Gastroesophageal sphincter (tissue), 4 donors: ENCODE measurements around the gene SDK1. TPM values are rescaled to one million over a fixed set of nuclear protein-coding genes. Genes with fewer than 3 reads are reported as not detected.

Experiments used
- ATAC-seq: fragments of 150-250 bp; one replicate; pipeline ENCODE4 v1.9.1; 2016; ENCODE audit warnings: mild to moderate bottlenecking, moderate library complexity
- H3K27ac ChIP-seq, 4 donors: fragments of 200-600 bp; sonication (generic) in 3 of 4; 1 replicate in 3 of 4; 2 replicates in 1 of 4; pipeline ENCODE4 v1.5.1; 2016 to 2019
- H3K27me3 ChIP-seq: fragments of 200-600 bp; sonication (generic); one replicate; pipeline ENCODE4 v1.5.1; 2019
- H3K36me3 ChIP-seq, 2 donors: fragments of 200-600 bp; sonication (generic); one replicate each; pipeline ENCODE4 v1.5.1; 2019; ENCODE audit warnings: control low read depth in 1 of 2
- H3K4me1 ChIP-seq, 3 donors: fragments of 200-600 bp; sonication (generic); 1 replicate in 2 of 3; 2 replicates in 1 of 3; pipeline ENCODE4 v1.5.1; 2016 to 2019; ENCODE audit warnings: control low read depth in 2 of 3
- H3K4me3 ChIP-seq, 2 donors: fragments of 200-600 bp; sonication (generic); one replicate each; pipeline ENCODE4 v1.5.1; 2019; ENCODE audit warnings: mild to moderate bottlenecking in 1 of 2, moderate library complexity in 1 of 2
- H3K9me3 ChIP-seq, 3 donors: fragments of 200-600 bp; sonication (generic); one replicate each; pipeline ENCODE4 v1.5.1; 2017 to 2019; ENCODE audit warnings: control low read depth in 2 of 3
- CTCF ChIP-seq, 4 experiments: fragments of 200-600 bp in 2 of 4; fragments of 450-650 bp in 2 of 4; sonication (generic) in 1 of 4; IDR thresholded peaks; one replicate each; pipeline ENCODE4 v1.5.1; 2017 to 2019; ENCODE audit warnings: antibody characterized with exemption in 4 of 4, mild to moderate bottlenecking in 2 of 4, moderate library complexity in 2 of 4
- EP300 ChIP-seq: sonication (generic); formaldehyde crosslinking; IDR thresholded peaks from one replicate; pipeline ENCODE4 v1.6.1; 2017; ENCODE audit warnings: antibody characterized with exemption, mild to moderate bottlenecking
- POLR2A ChIP-seq, 2 donors: fragments of 450-650 bp; IDR thresholded peaks; one replicate each; pipeline ENCODE4 v1.6.1; 2017; ENCODE audit warnings: antibody characterized with exemption in 2 of 2, mild to moderate bottlenecking in 2 of 2, moderate library complexity in 1 of 2
- POLR2AphosphoS5 ChIP-seq: sonication (generic); formaldehyde crosslinking; IDR thresholded peaks from one replicate; pipeline ENCODE4 v1.6.1; 2017; ENCODE audit warnings: antibody characterized with exemption
- WGBS, 2 donors: methylation state at CpG; one replicate each; pipeline ENCODE4 v1.1.5; 2018; ENCODE audit warnings: low coverage in 1 of 2; 5-methylcytosine and 5-hydroxymethylcytosine counted together
- total RNA-seq, 4 donors: library from RNA; depleted of rRNA; stranded (reverse); fragments of >200 nt; gene quantifications; one replicate each; pipeline ENCODE4 v1.1.0, GENCODE V29; 2016

The SDK1 gene
- total RNA-seq, 4 donors from 2014 or later = 6.1 to 13.6 (median 8.7) TPM

GRCh38 chr7:3437467-3437866 is 136.4 kb downstream of the SDK1 start:
- Histone ChIP-seq H3K4me1 (peaks cover 0 to 3% (median 0%) of the 10 kb centered on the region in 3 donors), H3K27ac (no peak overlapping the region), H3K27me3 (no peaks in the 10 kb centered on the region), H3K9me3 (no peaks in the 10 kb centered on the region), H3K36me3 (no peaks in the 10 kb centered on the region), H3K4me3 (no peak overlapping the region)
- TF ChIP-seq POLR2A (IDR thresholded peaks at IDR 0.05) (no peak), POLR2AphosphoS5 (no peak), EP300 (no peak)
- WGBS, 2 donors = 82 to 100% methylated on average over 2 to 6 of the region's 6 CpGs
- no peak for ATAC-seq

GRCh38 chr7:3438352-3438751 is 137.3 kb downstream of the SDK1 start:
- 84 to 87% methylated on average over 4 of the region's 4 CpGs for WGBS, 2 donors
- Histone ChIP-seq H3K27ac (no peak overlapping the region), H3K27me3 (no peaks in the 10 kb centered on the region), H3K9me3 (no peaks in the 10 kb centered on the region), H3K4me3 (no peak overlapping the region), H3K36me3 (no peaks in the 10 kb centered on the region), H3K4me1 (peaks cover 0 to 3% (median 0%) of the 10 kb centered on the region in 3 donors)
- ATAC-seq = no peak
- TF ChIP-seq CTCF (IDR thresholded peaks at IDR 0.05) (no peak), EP300 (no peak), POLR2AphosphoS5 (no peak), POLR2A (IDR thresholded peaks at IDR 0.05) (no peak)

GRCh38 chr7:3439333-3440030 is 138.4 kb downstream of the SDK1 start:
- Histone ChIP-seq H3K27me3 (no peaks in the 10 kb centered on the region), H3K4me1 (peaks cover 0 to 3% (median 0%) of the 10 kb centered on the region in 3 donors), H3K4me3 (no peak overlapping the region), H3K27ac (no peak overlapping the region), H3K36me3 (no peaks in the 10 kb centered on the region), H3K9me3 (no peaks in the 10 kb centered on the region)
- peak; percentile 79 for ATAC-seq
- TF ChIP-seq POLR2AphosphoS5 = peak; percentile 48
- TF ChIP-seq POLR2A (IDR thresholded peaks at IDR 0.05) = no peak
- 75 to 89% methylated on average over 3 of the region's 3 CpGs for WGBS, 2 donors

- H3K27me3 ChIP-seq = no peaks in the 10 kb centered on the region
- no peak overlapping the region for H3K4me3 ChIP-seq
- ATAC-seq = no peak
- TF ChIP-seq CTCF (IDR thresholded peaks at IDR 0.05) (no peak), POLR2AphosphoS5 (no peak), EP300 (no peak), POLR2A (IDR thresholded peaks at IDR 0.05) (no peak)
- peaks cover 0 to 3% (median 0%) of the 10 kb centered on the region in 3 donors for H3K4me1 ChIP-seq
- H3K27ac ChIP-seq = no peak overlapping the region
- 30 to 78% methylated on average over 2 of the region's 2 CpGs for WGBS, 2 donors
- H3K36me3 ChIP-seq = no peaks in the 10 kb centered on the region
- H3K9me3 ChIP-seq = peaks cover 0 to 4% (median 0%) of the 10 kb centered on the region in 3 donors
These were observed 139.5 kb downstream of the SDK1 start for GRCh38 chr7:3440509-3440908.

- no peak overlapping the region for H3K4me3 ChIP-seq
- H3K4me1 ChIP-seq = peaks cover 0 to 3% (median 0%) of the 10 kb centered on the region in 3 donors
- no peaks in the 10 kb centered on the region for H3K36me3 ChIP-seq
- no peak overlapping the region for H3K27ac ChIP-seq
- H3K9me3 ChIP-seq = peaks cover 0 to 15% (median 0%) of the 10 kb centered on the region in 3 donors
- TF ChIP-seq EP300 = no peak
- TF ChIP-seq POLR2A (IDR thresholded peaks at IDR 0.05) = no peak
- TF ChIP-seq POLR2AphosphoS5 = no peak
- no peak for TF ChIP-seq CTCF (IDR thresholded peaks at IDR 0.05)
- H3K27me3 ChIP-seq = no peaks in the 10 kb centered on the region
- no peak for ATAC-seq
- WGBS, 2 donors = 70 to 90% methylated on average over 5 of the region's 5 CpGs
These were observed 142.7 kb downstream of the SDK1 start for GRCh38 chr7:3443716-3444115.

GRCh38 chr7:3446786-3447185 is 145.7 kb downstream of the SDK1 start:
- Histone ChIP-seq H3K27ac (no peak overlapping the region), H3K9me3 (peaks cover 0 to 15% (median 0%) of the 10 kb centered on the region in 3 donors), H3K4me3 (no peak overlapping the region), H3K27me3 (no peaks in the 10 kb centered on the region), H3K4me1 (no peaks in the 10 kb centered on the region), H3K36me3 (no peaks in the 10 kb centered on the region)
- ATAC-seq = no peak
- no peak for TF ChIP-seq CTCF (IDR thresholded peaks at IDR 0.05)
- 72 to 89% methylated on average over 2 of the region's 2 CpGs for WGBS, 2 donors
